Measurements from ENCODE around the gene RGS7. TPM values are rescaled to one million over a fixed set of nuclear protein-coding genes. Genes with fewer than 3 reads are reported as not detected.
"Not testable (repeated sequence)": the region's sequence is repeated elsewhere in the genome, so short reads cannot be mapped to it uniquely, and the experiment has no call there.

The RGS7 gene
- total RNA-seq, 1 experiment from 2014 or later, result 0.37 TPM

DNA sequence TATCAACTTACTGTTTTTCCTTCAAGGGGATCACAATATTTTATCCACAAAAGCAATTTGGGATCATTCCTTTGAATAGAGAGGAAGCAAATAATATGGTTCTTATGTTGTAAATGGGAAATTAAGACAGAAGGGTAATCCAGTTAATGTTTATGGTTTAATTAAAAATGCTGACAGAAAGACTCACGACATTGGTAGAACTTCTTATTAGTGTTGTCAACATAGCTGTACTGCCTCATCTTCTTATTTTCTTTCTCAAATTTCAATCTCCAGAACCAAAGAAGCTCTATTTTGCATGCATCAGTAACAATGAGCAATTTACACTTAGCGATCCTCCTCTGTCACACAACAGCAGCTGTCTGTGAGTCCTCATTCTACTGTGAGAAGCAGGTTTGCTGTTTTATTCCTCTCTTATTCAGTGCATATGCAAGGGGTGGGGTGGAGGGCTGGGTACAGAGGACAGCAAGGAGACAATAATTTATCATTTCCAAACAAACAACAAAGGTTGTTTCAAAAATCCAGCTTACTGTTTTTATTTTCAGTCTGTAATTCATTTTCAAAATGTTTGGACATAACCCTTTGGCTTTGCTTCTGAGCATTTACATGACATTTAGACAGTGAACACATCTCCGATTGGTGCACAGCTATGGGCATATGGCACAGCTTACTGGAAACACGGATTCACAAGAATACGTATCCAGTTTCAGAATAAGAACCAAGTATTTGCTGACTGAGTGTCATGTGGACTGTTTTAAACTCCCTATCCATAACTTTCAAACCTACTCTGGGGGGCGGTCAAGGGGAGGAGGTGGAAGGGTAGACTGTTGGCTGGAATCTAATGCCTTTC is 335.9 kb downstream of the RGS7 start:
- Histone ChIP-seq H3K9me3 (replicated peaks) (no peaks in the 10 kb centered on the region), H3K36me3 (no peaks in the 10 kb centered on the region)

DNA sequence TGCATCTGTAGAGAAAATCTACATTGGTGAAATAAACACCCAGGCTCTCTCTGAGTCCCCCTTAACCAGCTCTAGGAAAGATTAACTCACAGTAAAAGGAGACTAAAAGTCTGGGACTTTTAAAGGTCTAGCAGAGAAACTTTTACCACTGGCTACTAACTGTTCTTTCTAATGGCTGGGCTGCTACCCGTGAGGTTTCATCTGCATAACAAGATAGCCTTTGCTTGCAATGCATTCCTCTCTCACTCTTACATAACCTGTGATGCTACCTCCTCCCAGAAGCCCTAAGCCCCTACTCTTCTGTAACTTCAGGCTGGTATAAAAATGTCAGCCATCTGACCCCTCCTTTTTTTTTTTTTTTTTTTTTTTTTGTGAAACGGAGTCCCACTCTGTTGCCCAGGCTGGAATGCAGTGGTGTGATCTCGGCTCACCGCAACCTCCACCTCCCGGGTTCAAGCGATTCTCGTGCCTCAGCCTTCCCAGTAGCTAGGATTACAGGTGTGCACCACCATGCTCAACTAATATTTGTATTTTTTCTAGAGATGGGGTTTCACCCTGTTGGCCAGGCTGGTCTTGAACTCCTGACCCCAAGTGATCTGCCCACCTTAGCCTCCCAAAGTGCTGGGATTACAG is 344.2 kb downstream of the RGS7 start:
- no peaks in the 10 kb centered on the region; the same call in 1 of the 2 replicates for H3K27me3 ChIP-seq (replicated peaks)
- no peak overlapping the region for H3K27ac ChIP-seq
- no peaks in the 10 kb centered on the region for H3K4me1 ChIP-seq (replicated peaks)
- H3K4me3 ChIP-seq, result no peak overlapping the region
- no peaks in the 10 kb centered on the region for H3K9me3 ChIP-seq (replicated peaks)
- DNase-seq (ENCODE audit: low read depth in 1 of 2, low spot score in 2 of 2), result no peak
- H3K36me3 ChIP-seq, result no peaks in the 10 kb centered on the region

More for the DNA sequence above, 335.9 kb downstream of the RGS7 start:
- no peak for DNase-seq (ENCODE audit: low read depth in 1 of 2, low spot score in 2 of 2)
- H3K27ac ChIP-seq, result no peak overlapping the region
- H3K27me3 ChIP-seq (replicated peaks), result no peaks in the 10 kb centered on the region
- no peak overlapping the region for H3K4me3 ChIP-seq
- H3K4me1 ChIP-seq (replicated peaks), result no peaks in the 10 kb centered on the region

DNA sequence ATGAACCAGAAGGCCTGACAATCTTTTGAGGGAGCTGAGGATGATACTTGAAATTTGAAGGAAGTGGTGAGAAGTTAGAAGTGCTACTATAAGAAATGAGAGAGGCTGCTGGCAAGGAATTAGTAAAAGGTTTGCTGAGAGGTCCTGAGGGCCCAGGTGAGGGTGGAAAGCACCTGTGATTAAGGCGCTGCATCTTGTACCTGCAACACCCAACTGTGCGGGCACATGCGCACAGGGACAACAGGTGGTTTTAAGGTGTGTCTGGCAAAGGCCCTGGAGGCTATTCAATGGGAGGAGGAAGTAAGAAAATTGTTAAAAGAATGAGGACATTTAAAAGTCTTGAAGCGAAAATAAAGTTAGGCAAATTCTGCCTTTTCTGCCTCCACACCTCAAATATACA is 349.3 kb downstream of the RGS7 start:
- H3K36me3 ChIP-seq, result no peaks in the 10 kb centered on the region

DNA sequence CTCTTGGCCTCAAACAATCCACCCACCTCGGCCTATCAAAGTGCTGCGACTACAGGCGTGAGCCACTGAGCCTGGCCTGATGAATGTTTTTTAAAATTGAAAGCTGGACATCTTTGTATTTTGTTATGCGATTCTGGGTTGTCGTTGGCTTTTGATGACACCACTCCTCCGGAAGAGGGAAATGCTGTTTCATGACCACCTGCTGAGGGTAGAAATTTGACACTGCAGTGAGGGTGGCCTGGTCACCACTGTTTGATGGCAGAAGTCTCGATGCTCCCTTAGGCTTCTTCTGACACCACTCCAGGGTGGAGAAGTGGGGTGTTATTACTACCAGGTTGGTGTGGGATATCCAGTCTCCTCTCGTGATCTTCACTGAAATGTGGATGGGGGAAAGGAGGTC is 357.2 kb downstream of the RGS7 start:
- no peaks in the 10 kb centered on the region for H3K36me3 ChIP-seq
- no peaks in the 10 kb centered on the region; the same call in 1 of the 2 replicates for H3K4me1 ChIP-seq (replicated peaks)
- H3K4me3 ChIP-seq, result no peak overlapping the region
- DNase-seq (ENCODE audit: low read depth in 1 of 2, low spot score in 2 of 2), result no peak
- no peak overlapping the region for H3K27ac ChIP-seq
- no peaks in the 10 kb centered on the region for H3K9me3 ChIP-seq (replicated peaks)
- H3K27me3 ChIP-seq (replicated peaks), result peaks cover 9% of the 10 kb centered on the region; the same call in 1 of the 2 replicates

More for the DNA sequence above, 349.3 kb downstream of the RGS7 start:
- no peaks in the 10 kb centered on the region; the same call in 1 of the 2 replicates for H3K27me3 ChIP-seq (replicated peaks)
- no peaks in the 10 kb centered on the region for H3K4me1 ChIP-seq (replicated peaks)
- H3K27ac ChIP-seq, result no peak overlapping the region
- DNase-seq (ENCODE audit: low read depth in 1 of 2, low spot score in 2 of 2), result no peak
- H3K4me3 ChIP-seq, result no peak overlapping the region
- H3K9me3 ChIP-seq (replicated peaks), result no peaks in the 10 kb centered on the region

DNA sequence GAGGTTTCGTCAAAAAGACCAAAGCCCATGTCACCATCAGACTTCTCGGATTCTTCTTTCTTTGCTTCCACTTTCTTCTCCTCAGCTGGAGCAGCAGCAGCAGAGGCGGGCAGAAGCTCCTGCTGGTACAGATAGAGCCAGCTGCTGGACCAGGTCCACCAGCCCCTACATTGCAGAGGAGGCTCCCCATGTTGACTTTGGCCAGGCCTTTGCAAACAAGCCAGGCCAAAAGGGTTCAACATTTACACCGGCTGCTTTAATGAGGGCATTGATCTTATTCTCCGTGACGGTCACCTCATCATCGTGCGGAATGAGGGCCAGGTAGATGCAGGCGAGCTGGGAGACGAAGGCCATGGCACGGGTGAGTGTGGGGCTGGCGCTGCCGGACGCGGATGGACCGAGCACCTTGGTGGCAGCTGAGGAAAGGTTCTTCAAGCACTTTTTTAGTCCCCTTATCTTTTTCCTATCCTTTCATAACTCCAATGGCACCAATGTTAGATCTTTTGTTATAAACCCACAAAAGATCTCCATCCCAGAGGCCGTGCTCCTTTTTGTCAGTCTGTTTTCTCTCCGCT is 358.5 kb downstream of the RGS7 start:
- no peak overlapping the region for H3K27ac ChIP-seq
- no peaks in the 10 kb centered on the region for H3K9me3 ChIP-seq (replicated peaks)
- peaks cover 9% of the 10 kb centered on the region for H3K27me3 ChIP-seq (replicated peaks)
- no peak for DNase-seq (ENCODE audit: low read depth in 1 of 2, low spot score in 2 of 2)
- H3K4me1 ChIP-seq (replicated peaks), result no peaks in the 10 kb centered on the region; the same call in 1 of the 2 replicates
- no peaks in the 10 kb centered on the region for H3K36me3 ChIP-seq
- H3K4me3 ChIP-seq, result no peak overlapping the region

DNA sequence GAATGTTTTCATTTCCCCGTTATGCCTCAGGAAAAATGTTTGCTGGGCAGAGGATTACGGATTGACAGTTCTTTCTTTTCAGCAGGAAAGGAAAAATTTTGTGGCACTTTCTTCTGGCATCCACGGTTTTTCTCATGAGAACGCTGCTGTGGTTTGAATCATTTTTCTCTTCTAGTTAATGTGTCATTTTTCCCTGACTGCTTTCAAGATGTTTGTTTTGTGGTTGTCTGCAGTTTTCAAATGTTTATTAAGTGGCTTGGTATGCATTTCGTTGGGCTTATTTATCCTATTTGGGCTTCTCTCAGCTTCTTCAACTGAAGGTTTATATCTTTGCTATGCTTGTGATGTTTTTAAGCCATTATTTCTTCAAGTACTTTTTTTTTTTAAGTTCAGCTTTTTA is 359.0 kb downstream of the RGS7 start:
- peak in 1 of 2 experiments; percentile 59 for DNase-seq (ENCODE audit: low read depth in 1 of 2, low spot score in 2 of 2)
- Histone ChIP-seq H3K9me3 (replicated peaks) (no peaks in the 10 kb centered on the region), H3K27me3 (replicated peaks) (peaks cover 13% of the 10 kb centered on the region), H3K27ac (no peak overlapping the region), H3K4me3 (no peak overlapping the region), H3K36me3 (no peaks in the 10 kb centered on the region), H3K4me1 (replicated peaks) (no peaks in the 10 kb centered on the region; the same call in 1 of the 2 replicates)

DNA sequence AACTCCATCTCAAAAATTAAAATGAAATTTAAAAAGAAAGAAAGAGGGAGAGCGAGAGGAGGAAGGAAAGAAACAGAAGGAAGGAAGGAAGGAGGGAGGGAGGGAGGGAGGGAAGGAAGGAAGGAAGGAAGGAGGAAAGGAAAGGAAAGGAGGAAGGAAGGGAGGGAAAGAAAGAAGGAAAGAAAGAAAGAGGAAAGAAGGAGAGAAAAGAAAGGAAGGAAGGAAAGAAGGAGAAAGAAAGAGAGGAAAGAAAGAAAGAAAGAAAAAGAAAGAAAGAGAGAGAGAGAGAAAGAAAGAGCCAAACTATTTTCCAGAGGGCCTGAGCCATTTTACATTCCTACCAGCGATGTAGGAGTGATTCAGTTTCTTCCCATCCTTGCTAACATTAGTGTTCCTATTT is 364.0 kb downstream of the RGS7 start:
- peaks cover 19% of the 10 kb centered on the region for H3K27me3 ChIP-seq (replicated peaks)
- no peaks in the 10 kb centered on the region for H3K36me3 ChIP-seq
- no peak overlapping the region for H3K27ac ChIP-seq
- no peaks in the 10 kb centered on the region for H3K9me3 ChIP-seq (replicated peaks)
- H3K4me3 ChIP-seq, result no peak overlapping the region
- no peak for DNase-seq (ENCODE audit: low read depth in 1 of 2, low spot score in 2 of 2)
- no peaks in the 10 kb centered on the region for H3K4me1 ChIP-seq (replicated peaks)

DNA sequence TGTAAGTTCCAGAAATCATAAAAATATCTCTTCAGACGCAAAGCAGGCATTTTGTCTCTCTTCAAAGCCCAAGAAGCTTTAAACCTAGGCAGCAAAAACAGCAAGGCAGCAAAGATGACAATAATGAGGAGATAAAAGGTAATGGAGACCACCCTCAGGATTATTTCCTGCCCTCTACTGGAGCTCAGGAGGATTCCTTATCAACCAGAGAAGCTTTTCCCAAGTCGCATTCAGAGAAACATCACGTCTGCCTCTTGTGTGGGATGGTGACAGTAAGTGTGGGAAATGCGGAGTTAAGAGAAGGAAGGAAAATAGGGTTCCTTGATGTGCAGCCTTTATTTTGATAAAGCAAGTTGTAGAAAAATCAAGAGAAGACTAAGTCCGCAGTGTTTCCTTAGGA is 365.8 kb downstream of the RGS7 start:
- H3K9me3 ChIP-seq (replicated peaks), result no peaks in the 10 kb centered on the region
- H3K27ac ChIP-seq, result no peak overlapping the region
- peaks cover 19% of the 10 kb centered on the region for H3K27me3 ChIP-seq (replicated peaks)
- no peaks in the 10 kb centered on the region for H3K36me3 ChIP-seq
- H3K4me3 ChIP-seq, result no peak overlapping the region
- no peaks in the 10 kb centered on the region for H3K4me1 ChIP-seq (replicated peaks)
- DNase-seq (ENCODE audit: low read depth in 1 of 2, low spot score in 2 of 2), result no peak

DNA sequence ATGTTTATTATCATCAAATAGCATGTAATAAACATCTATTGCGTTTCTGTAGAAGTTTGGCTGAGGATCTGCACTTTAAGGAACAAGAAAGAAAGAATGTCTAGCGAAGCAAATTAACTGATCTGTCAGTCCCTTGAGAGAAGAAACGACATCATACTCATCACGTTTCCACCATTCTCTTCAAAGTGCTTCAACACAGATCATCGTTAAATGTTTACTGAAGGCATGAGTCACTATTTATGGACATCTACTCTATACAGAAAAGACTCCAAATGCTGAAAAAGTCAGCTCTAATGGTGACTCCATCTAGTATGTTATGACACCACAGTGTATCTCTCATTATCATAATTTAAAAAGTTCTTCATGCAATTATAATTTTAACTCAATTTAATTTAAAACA is 369.1 kb downstream of the RGS7 start:
- 0 out of 2 replicates have a peak, but pooled peaks cover 8% of the 10 kb centered on the region for H3K27me3 ChIP-seq (replicated peaks)
- DNase-seq (ENCODE audit: low read depth in 1 of 2, low spot score in 2 of 2), result no peak

DNA sequence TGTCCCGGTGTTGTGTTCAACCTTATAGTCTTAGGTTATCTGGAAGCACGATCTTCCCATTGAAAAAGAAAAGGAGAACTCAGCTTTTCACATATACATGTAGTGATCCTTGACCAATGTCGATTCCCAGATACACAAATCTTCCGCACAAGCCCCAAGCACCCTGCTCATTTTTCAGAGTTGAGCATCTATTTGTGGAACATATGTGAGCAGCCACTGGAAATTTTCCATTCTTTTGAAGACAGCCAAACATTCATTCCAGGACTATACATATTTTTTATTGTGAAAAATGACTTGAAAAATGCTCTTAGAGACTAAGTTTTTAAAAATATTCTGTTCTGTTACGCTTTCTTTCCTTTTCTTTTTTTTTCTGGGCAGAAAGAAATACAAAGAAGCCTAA is 371.9 kb downstream of the RGS7 start:
- no peak for DNase-seq (ENCODE audit: low read depth in 1 of 2, low spot score in 2 of 2)
- H3K27me3 ChIP-seq (replicated peaks), result 0 out of 2 replicates have a peak, but pooled peaks cover 6% of the 10 kb centered on the region
- no peaks in the 10 kb centered on the region for H3K9me3 ChIP-seq (replicated peaks)
- no peak overlapping the region for H3K4me3 ChIP-seq
- no peaks in the 10 kb centered on the region for H3K4me1 ChIP-seq (replicated peaks)
- H3K27ac ChIP-seq, result no peak overlapping the region
- H3K36me3 ChIP-seq, result no peaks in the 10 kb centered on the region

More for the DNA sequence above, 369.1 kb downstream of the RGS7 start:
- Histone ChIP-seq H3K4me1 (replicated peaks) (no peaks in the 10 kb centered on the region), H3K4me3 (no peak overlapping the region), H3K9me3 (replicated peaks) (no peaks in the 10 kb centered on the region), H3K36me3 (no peaks in the 10 kb centered on the region), H3K27ac (no peak overlapping the region)

DNA sequence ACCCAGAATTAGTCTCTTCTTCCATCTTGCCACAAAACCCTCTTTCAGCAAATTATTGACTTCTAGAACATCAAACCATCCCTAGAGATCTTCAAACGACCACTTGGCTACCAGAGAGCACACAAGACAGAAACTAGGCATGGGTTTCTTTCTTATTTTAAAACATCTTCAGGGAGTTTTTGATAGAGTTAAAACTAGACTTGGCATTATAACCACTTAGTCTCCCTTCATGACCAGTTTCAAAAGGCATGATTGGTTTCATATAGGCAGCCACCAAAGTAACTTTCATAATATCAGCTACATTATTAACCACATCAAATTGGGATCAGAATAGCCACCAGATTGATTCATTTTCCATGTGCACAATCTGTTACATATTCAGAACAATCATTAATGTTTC is 376.7 kb downstream of the RGS7 start:
- DNase-seq (ENCODE audit: low read depth in 1 of 2, low spot score in 2 of 2), result no peak
- Histone ChIP-seq H3K27ac (no peak overlapping the region), H3K9me3 (replicated peaks) (no peaks in the 10 kb centered on the region), H3K4me3 (no peak overlapping the region), H3K4me1 (replicated peaks) (no peaks in the 10 kb centered on the region), H3K36me3 (no peaks in the 10 kb centered on the region), H3K27me3 (replicated peaks) (no peaks in the 10 kb centered on the region; the same call in 1 of the 2 replicates)

DNA sequence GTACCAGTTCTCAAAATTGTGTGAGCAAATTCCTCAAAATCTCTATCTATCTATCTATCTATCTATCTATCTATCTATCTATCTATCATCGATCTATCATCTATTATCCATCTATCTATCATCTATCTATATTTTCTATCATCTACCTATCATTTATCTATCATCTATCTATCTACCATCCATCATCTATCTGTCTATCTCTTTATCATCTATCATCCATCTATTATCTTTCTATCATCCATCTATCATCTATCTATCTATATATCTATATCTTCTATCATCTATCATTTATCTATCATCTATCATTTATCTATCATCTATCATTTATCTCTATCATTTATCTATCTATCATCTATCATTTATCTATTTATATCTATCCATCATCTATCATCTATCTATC is 380.3 kb downstream of the RGS7 start:
- Histone ChIP-seq H3K27me3 (replicated peaks) (no peaks in the 10 kb centered on the region; the same call in 1 of the 2 replicates), H3K4me1 (replicated peaks) (no peaks in the 10 kb centered on the region), H3K4me3 (no peak overlapping the region), H3K36me3 (no peaks in the 10 kb centered on the region), H3K27ac (no peak overlapping the region), H3K9me3 (replicated peaks) (no peaks in the 10 kb centered on the region)
- DNase-seq (ENCODE audit: low read depth in 1 of 2, low spot score in 2 of 2), result no peak

DNA sequence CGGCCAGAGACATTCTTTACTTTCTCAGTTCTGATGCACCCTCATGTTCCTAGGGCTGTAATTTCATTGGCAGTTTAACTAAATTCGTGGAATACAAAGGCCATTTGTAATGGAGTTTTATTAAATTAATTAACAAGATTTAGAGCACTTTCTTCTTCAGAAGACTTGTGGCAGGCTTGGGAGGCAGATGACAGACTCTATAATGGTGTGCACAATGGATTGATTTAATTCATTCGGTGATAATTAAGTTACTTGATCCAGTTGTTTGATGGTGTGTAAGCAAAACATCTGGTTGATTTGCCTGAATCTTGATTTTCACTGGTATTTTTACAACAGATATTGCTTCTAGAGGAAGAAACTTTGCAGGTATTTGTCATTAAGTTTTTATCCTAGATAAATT is 383.1 kb downstream of the RGS7 start:
- no peak for DNase-seq (ENCODE audit: low read depth in 1 of 2, low spot score in 2 of 2)
- Histone ChIP-seq H3K4me1 (replicated peaks) (no peaks in the 10 kb centered on the region), H3K9me3 (replicated peaks) (no peaks in the 10 kb centered on the region), H3K27me3 (replicated peaks) (peaks cover 6% of the 10 kb centered on the region), H3K27ac (no peak overlapping the region), H3K36me3 (no peaks in the 10 kb centered on the region), H3K4me3 (no peak overlapping the region)

DNA sequence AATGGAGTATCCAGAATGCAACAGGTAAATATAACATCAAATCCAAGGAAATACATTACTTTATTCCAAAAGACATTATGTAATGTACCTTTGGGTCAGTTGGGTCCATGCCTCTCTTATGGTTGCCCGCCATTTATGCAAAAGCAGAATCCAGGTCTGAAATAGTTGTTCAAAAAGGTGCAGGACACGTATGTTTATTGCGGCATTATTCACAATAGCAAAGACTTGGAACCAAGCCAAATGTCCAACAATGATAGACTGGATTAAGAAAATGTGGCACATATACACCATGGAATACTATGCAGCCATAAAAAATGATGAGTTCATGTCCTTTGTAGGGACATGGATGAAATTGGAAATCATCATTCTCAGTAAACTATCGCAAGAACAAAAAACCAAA is 384.9 kb downstream of the RGS7 start:
- not testable (repeated sequence) for H3K4me1 ChIP-seq (replicated peaks); H3K27ac ChIP-seq; H3K4me3 ChIP-seq; H3K27me3 ChIP-seq (replicated peaks); H3K36me3 ChIP-seq; DNase-seq (ENCODE audit: low read depth in 1 of 2, low spot score in 2 of 2); H3K9me3 ChIP-seq (replicated peaks)

All from SJSA1 (cell line).